Astrocyte (in vitro differentiated cells and primary cell): ENCODE data around the gene ZNF674.
"Not testable (repeated sequence)": the region's sequence is repeated elsewhere in the genome, so short reads cannot be mapped to it uniquely, and the experiment has no call there.

Experiments
- EZH2 ChIP-seq: IDR thresholded peaks from 2 replicates; pipeline ENCODE4 v1.6.1; 2012; ENCODE audit warnings: mild to moderate bottlenecking, low read length, inconsistent platforms; ENCODE audit not compliant: insufficient read depth
- TF ChIP-seq, protein P1 (sequence below): IDR thresholded peaks from 2 replicates; pipeline ENCODE4 v1.5.1; 2011; ENCODE audit warnings: low read depth, mild to moderate bottlenecking, inconsistent platforms, low read length, moderate library complexity; ENCODE audit not compliant: insufficient read depth

DNA sequence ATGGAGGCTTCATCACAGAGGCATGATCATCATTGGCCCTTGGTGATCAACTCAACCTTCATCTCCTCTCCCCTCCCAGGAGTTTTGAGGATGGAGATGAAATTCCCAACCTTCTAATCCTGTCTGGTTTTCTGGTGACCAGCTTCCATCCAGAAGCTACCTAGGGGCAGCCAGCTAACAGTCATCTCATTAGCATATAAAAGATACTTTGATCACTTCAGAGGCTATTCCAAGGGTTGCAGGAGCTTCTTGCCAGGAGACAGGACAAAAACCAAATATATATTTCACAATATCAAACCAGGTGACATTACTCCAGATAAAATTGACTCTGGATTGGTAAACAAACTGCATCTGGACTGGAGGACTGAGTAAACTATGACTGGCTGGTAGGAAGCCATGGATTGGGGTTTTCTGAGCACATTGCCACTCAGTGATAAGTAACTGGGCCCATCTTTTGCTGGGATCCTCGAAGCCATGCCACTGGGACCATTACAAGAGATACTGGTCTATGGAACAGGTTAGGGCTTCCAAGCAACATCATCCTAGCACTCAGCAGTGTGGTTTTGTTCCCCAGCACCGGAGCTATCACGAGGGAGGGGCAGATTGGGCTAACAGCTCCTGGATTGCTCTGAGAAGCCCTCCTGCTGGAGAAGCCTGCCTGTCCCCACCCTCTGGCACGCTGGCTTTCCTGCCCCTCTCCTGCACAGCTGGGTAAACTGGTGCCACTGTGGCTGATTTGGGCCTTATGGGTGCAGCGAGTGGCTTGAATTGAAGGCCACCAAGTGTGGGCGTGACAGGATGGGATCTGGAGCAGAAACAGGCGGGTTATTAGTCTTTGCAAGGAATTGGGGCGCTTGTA, 84.2 kb downstream of the ZNF674 start:
- TF ChIP-seq, protein P1, sequence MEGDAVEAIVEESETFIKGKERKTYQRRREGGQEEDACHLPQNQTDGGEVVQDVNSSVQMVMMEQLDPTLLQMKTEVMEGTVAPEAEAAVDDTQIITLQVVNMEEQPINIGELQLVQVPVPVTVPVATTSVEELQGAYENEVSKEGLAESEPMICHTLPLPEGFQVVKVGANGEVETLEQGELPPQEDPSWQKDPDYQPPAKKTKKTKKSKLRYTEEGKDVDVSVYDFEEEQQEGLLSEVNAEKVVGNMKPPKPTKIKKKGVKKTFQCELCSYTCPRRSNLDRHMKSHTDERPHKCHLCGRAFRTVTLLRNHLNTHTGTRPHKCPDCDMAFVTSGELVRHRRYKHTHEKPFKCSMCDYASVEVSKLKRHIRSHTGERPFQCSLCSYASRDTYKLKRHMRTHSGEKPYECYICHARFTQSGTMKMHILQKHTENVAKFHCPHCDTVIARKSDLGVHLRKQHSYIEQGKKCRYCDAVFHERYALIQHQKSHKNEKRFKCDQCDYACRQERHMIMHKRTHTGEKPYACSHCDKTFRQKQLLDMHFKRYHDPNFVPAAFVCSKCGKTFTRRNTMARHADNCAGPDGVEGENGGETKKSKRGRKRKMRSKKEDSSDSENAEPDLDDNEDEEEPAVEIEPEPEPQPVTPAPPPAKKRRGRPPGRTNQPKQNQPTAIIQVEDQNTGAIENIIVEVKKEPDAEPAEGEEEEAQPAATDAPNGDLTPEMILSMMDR, result not testable (repeated sequence)
- not testable (repeated sequence) for TF ChIP-seq EZH2
